ACHN (cell line): ENCODE results near the gene TRNP1.
A peak's percentile ranks its signal among the peaks of the same experiment; 100 is the strongest.

Experiments
- DNase-seq: peaks from one replicate; pipeline ENCODE4 v3.0.0-alpha.2; 2015
- in situ Hi-C: cut with HindIII; loops from 2 replicates; pipeline ENCODE4 v1.10.0; 2017; ENCODE audit warnings: low sequenced_read_pairs, low pct_ligation_motif_present, low pct_unique_long_range_greater_than_20kb

The TRNP1 gene

DNA sequence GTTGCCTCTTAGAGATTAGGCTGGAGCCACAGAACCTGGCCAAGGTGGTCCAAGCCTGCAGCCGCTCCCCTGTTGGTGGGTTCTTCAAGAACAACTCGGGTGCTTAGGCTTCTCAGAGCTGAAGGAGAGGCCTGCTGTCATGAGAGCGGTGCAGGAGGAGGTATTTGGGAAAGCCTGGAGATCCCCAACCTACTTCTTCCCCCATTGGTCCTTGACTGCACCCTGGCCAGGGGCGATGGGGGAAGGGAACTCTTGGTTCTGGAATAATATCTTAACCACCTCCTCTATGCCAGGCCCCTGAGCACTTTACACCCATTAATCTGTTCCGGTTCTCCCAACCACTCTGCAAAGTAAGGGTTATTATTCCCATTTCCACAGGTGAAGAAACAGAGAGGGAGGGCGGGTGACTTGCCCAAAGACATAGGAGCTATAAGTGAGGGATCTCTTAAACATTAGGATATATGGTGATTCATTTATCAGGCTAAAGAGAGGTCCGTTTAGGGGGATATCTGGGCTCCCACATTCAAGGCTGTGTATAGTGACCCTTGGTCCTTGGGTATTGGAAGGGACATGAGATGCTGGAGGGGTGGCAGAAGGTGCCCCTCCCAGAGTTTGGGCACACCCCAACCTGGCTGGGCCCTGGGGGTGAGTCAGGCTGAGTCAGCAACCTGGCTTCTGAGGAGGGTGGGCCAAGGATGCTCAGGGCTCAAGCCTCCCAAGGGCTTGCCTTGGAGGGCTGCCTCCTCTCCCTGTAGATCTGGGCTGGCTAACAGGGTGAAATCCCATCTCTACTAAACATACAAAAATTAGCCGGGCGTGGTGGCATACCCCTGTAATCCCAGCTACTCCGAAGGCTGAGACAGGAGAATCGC lies 5.2 kb downstream of the TRNP1 start:
- in situ Hi-C loops = no loop called here
- DNase-seq = peak; percentile 51

- DNase-seq = peak; percentile 94
- in situ Hi-C loops = no loop called here
Observed at GRCh38 chr1:26999440-26999987, 6.0 kb downstream of the TRNP1 start.

GRCh38 chr1:27000090-27000816 lies 6.8 kb downstream of the TRNP1 start:
- in situ Hi-C loops = no loop called here

GRCh38 chr1:27000817-27001460 lies 7.4 kb downstream of the TRNP1 start:
- DNase-seq = no peak
- in situ Hi-C loops = no loop called here

More at GRCh38 chr1:27000090-27000816, 6.8 kb downstream of the TRNP1 start:
- DNase-seq = no peak

DNA sequence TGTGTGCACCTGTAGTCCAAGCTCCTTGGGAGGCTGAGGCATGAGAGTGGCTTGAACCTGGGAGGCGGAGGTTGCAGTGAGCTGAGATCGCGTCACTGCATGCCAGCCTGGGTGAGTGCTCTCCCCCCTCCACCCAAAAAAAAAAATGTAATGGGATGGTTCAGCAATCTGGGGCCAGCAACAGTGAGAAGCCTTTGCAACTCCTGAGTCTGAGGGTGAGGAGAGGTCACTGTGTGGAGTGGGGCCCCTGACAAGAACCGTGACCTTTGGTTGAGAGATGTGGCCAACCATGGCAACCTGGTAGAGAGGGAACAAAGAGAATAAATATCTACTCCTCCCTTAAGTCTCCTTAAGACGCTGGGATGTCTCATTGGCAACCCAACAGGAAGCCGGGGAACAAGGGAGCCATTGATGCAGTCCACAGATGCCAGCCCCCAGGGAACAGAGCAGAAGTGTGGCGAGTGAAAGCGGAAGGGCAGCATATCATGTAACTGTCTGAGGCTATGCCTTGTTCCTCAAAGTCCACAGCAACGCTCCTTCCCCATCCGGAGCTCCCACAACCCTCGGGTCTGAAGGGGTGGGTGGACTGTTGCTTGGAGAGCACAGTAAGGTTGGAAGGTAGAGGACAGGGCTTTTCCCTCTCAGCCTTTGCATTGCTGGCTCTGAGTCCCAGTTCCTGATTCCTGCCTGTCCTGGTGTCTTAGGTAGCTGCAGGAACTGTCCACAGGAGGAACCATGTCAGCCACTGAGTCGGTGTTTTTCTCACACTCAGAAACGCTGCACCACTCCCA lies 8.3 kb downstream of the TRNP1 start:
- DNase-seq = no peak
- in situ Hi-C loops = no loop called here

DNA sequence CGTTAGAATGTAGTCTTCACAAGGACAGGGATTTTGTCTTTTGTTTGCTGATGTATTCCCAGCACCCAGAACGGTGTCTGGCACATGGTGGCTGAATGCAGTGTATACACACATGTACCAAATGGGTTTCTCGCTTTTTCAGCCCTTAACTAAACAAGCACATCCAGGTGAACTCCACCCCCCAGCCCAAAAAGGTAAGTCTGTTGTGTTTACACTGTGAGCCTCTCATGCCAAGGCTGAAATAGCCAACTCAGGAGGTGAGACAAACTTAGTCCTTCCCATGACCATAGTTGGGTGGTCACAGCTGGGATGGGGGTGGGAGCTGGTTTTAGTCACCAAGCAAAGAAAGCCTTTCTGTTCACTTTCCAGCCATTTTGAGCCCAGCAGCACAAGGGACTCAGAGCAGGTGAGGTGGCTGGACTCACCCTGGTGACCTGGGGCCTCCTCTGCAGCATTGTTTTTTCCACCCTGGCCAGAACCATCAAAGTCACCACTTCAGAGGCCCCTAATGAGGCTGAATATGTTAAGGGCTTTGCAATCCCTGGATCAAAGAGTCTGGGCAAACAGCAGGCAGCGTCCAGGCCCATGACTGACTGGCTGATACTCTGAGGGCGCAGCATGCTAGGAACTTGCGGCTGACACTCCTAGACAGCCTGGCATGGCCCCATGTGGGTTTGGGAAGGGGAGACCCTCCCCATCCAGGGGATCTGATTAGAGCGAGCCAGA lies 10.4 kb downstream of the TRNP1 start:
- in situ Hi-C loops = no loop called here
- DNase-seq = no peak

DNA sequence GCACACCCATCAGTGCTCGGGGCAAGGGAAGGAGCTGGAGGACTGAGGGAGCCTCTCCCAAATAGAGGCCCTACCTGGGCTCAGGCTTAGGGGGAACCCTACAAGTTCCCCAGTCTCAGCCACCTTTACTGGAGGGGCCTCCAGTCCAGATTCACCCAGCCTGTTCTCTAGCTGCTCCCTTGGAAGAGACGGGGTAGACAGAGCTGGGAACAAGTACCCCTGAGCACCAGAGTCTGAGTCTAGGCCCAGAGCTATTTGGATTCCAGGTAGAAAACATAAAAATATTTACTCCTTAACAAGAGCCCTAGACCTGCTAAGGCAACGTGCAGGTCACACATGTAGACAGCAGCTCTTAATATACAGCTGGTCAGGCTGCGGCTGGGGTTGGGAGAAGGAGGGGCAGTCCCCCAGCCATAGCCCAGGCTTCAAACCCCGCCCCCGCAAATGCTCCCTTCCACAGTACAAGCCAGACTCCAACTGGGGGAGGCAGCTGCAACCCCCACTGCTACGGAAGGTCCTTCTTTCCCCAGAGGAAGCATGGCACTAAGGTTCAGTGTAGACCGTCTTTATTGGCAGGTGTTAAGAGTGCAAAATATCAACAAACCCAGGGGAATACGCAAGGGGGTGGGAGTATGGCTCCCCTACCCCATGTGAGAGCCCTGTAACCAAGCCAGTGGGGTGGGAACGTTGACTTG lies 11.1 kb downstream of the TRNP1 start:
- DNase-seq = peak; percentile 2
- in situ Hi-C loops = no loop called here

DNA sequence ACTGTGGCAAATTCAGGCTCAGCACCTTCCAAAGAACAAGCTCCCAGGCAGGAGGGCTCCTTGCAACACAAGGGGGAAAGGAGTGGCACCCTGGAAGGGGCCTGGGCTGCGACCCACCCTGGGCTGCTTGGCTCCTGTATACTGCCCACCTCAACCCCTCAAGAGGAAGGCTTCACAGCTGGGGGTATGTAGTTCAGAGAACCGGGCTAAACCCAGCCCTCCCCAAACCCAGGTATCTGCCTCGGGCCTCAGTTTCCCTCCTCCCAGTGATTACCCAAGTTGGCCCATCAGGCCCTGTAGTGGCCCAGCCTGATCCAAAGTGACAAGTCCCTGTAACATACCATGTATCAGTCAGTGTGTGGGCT lies 11.7 kb downstream of the TRNP1 start:
- no peak for DNase-seq
- in situ Hi-C loops = no loop called here

DNA sequence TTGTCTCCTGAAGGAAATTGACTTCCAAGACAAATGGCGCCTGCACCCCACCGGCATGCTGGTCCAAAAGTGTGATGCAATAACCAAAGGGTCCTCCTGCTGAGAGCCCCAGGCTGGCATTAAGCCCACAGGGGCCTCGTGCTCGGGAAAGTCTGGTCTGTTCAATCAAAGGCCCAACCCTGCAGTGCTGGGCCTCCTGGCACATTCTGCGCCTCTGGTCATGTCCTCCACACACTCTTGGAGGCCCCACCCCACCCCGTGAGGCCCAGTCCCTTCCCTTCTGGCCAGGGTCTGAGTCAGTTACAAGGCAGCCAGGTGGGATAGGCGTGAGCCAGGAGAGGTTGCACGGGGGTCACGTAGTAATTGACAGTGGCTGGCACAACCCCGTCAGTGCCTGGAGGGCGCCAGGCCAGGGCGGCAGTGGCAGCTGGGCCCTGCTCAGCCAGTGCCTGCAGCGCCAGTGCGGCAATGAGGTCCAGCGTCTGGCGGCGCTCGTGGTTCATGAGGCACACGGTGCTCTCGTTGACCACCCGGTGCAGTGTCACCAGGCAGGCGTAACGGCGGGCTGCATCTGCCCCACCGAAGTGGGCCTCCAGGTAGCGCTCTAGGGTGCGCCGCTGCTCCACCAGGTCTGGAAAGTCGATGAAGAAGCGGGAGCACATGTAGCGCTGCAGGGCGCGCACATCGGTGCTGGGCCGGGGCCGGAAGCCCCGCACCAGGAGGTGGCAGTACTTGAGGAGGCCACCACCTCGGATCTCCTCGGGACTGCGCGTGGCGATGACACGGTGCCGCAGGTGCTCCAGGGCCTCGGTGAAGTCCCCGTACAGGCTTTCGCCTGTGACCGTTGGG lies 12.4 kb downstream of the TRNP1 start:
- in situ Hi-C loops = no loop called here

DNA sequence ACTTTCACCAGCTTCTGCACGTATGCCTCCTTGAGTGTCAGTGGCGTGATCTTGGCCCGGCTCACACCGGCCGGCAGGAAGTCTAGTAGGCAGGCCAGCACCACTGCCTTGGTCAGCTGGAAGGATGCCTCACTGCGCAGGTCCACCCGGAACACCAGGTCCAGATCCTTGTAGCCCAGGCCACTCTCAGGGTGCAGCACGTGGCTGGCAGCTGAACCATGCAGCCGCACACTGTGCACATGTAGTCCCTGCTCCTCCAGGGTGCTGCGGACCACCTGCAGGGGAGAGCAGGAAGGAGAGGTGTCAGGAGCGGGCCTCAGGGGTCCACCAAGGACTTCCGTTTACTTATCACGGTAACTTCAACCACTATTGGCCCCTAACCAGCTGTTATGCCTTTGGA lies 13.2 kb downstream of the TRNP1 start:
- DNase-seq = no peak
- in situ Hi-C loops = no loop called here

More for the DNA sequence above, 12.4 kb downstream of the TRNP1 start:
- peak; percentile 21 for DNase-seq

DNA sequence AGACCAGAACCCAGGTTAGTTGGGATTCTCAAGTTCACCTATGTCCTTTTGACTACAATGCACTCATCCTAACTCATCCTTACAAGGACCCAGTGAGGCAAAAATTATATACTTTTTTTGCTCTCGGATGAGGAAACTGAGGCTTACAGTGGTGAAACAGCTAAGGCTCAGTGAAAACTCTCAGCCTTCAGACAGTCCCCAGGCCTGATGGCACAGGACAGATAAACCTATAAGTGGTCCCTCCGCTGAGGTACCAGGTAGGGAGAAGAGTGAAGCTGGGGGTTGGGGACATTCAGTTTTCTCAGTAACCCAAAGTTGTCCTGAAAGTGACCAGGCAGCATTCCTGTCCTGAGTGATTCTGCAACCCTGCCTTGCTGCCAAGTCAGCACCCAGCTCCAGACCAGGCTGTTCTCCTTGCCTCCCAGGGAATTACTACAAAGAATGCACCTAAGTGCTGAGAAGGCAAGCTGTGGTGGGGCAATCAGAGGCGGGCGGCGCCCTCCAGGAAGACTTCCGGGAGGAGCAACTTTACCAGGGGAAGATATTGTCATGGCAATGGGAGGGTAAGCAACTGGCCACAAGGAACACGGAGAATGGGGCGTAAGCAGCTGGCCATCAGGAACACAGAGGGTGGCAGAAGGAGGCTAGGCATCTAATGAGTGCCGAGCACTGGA lies 14.6 kb downstream of the TRNP1 start:
- DNase-seq = no peak

DNA sequence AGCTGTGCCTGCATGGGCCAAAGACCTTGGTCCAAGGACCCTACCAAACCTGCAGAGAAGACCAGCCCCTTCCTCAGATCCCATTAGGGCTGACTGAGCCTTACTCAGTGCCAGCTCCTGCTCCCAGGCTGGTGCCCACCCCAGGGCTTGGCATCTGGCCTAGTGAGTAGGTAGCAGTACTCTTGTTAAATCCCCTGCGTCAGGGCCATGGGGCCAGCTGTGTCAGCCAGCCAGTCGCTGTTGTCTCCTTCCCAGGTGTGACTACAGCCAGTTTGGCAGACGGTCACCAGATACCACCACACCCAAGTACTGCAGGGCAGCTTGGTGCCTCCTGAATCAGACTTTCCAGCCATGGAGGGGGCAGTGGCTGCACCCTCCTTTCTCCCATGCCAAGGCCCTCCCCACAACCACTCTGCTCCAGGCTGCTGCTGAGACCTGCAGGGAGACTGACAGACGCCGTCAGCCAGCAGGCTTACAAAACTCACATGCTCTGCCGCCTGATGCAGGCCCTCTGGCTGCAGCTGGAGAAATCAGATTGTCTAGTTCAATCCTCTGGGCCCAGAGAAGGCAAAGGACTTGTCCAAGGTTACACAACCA lies 16.2 kb downstream of the TRNP1 start:
- in situ Hi-C loops = no loop called here
- DNase-seq = no peak

More for the DNA sequence above, 14.6 kb downstream of the TRNP1 start:
- in situ Hi-C loops = no loop called here

- no peak for DNase-seq
- in situ Hi-C loops = no loop called here
Observed at GRCh38 chr1:27010226-27010994, 16.9 kb downstream of the TRNP1 start.

GRCh38 chr1:27011058-27011764 lies 17.7 kb downstream of the TRNP1 start:
- DNase-seq = peak; percentile 90
- in situ Hi-C loops = no loop called here
